Measurements from ENCODE around the gene NCK2. TPM values are rescaled to one million over a fixed set of nuclear protein-coding genes. Genes with fewer than 3 reads are reported as not detected.

Gene NCK2
- total and polyA plus RNA-seq, 10 of the 15 experiments (the other 5 are each of a cell fraction or from before 2014, with no cell fraction given) = 1.2 to 30.9 (median 14.1) TPM

GRCh38 chr2:105859694-105859951, 114.9 kb downstream of the NCK2 start:
- no peaks in the 10 kb centered on the region; the same call in 1 of the 2 replicates for H3K4me1 ChIP-seq (ENCODE audit: control insufficient read depth, insufficient read depth, low read length)

GRCh38 chr2:105860567-105860966, 115.9 kb downstream of the NCK2 start:
- H3K36me3 ChIP-seq (ENCODE audit: control insufficient read depth in 2 of 2, insufficient read depth in 2 of 2, low read length in 1 of 2) = peaks cover 1 to 3% of the 10 kb centered on the region in 2 experiments; a peak in 3 of 4 replicates
- H4K20me1 ChIP-seq (ENCODE audit: control insufficient read depth, insufficient read depth) = no peaks in the 10 kb centered on the region; the same call in 1 of the 2 replicates
- FAIRE-seq = no peak
- ChIA-PET RAD21 (ENCODE audit: unreplicated experiment) (no interaction called here), SMC1A (ENCODE audit: uncharacterized antibody, unreplicated experiment) (no interaction called here), POLR2A (no interaction called here), CTCF (no interaction called here)
- no peak overlapping the region for H3K4me2 ChIP-seq (ENCODE audit: control insufficient read depth, insufficient read depth)
- H3K9ac ChIP-seq (ENCODE audit: control insufficient read depth, insufficient read depth, low read length) = no peak overlapping the region
- H3K9me3 ChIP-seq (replicated peaks; ENCODE audit: control insufficient read depth, insufficient read depth, low read length) = no peaks in the 10 kb centered on the region
- H3K79me2 ChIP-seq (ENCODE audit: control insufficient read depth, insufficient read depth, low read length) = peaks cover 2% of the 10 kb centered on the region
- in situ Hi-C loops (cut with MboI) = no loop called here
- no TSS peak for BruUV-seq (replicated peaks)
- no peak overlapping the region for H3K4me3 ChIP-seq
- H2AFZ ChIP-seq (ENCODE audit: control insufficient read depth, low read depth, low read length) = no peak overlapping the region
- H3K4me1 ChIP-seq (ENCODE audit: control insufficient read depth, insufficient read depth, low read length) = no peaks in the 10 kb centered on the region; the same call in 1 of the 2 replicates
- intact Hi-C loops (cut with micrococcal nuclease; ENCODE audit: unreplicated experiment) = no loop called here
- no peaks in the 10 kb centered on the region for H3K27me3 ChIP-seq (replicated peaks in 1 of 2; ENCODE audit: control insufficient read depth in 2 of 2, insufficient read depth in 2 of 2, low read length in 1 of 2)
- no peak for DNase-seq (ENCODE audit: low read depth, low spot score)
- no peak for ATAC-seq
- WGBS (ENCODE audit: insufficient coverage, insufficient replicate concordance, low lambda C conversion rate, missing lambda C conversion rate) = 97% methylated on average over 10 of the region's 10 CpGs
- no peak overlapping the region for H3K27ac ChIP-seq (ENCODE audit: control insufficient read depth, insufficient read depth)
- TF ChIP-seq NBN (IDR thresholded peaks at IDR 0.05) (no peak), ZSCAN29 (IDR thresholded peaks at IDR 0.05) (no peak), SREBF2 (IDR thresholded peaks at IDR 0.05; ENCODE audit: low read length) (no peak), E2F8 (IDR thresholded peaks at IDR 0.05; ENCODE audit: low read depth, partially characterized antibody) (no peak), RELA (IDR thresholded peaks at IDR 0.05; ENCODE audit: borderline replicate concordance, partially characterized antibody) (no peak), MEF2A (IDR thresholded peaks at IDR 0.05; ENCODE audit: insufficient read depth, low read depth, low read length) (no peak), SUPT20H (IDR thresholded peaks at IDR 0.05; ENCODE audit: borderline replicate concordance, control insufficient read depth, low read depth, low read length) (no peak), TCF7 (IDR thresholded peaks at IDR 0.05; ENCODE audit: borderline replicate concordance) (no peak), SUZ12 (IDR thresholded peaks at IDR 0.05; ENCODE audit: unreplicated experiment) (no peak), MXI1 (IDR thresholded peaks at IDR 0.05; ENCODE audit: low read depth, low read length) (no peak), E2F4 (IDR thresholded peaks at IDR 0.05; ENCODE audit: low read depth, low read length) (no peak)

More at GRCh38 chr2:105859694-105859951, 114.9 kb downstream of the NCK2 start:
- no peak for ATAC-seq
- TF ChIP-seq EP300 (IDR thresholded peaks at IDR 0.05; ENCODE audit: borderline replicate concordance in 1 of 2, control insufficient read depth in 1 of 2, low read depth in 2 of 2, low read length in 2 of 2) (no peak), ZSCAN29 (IDR thresholded peaks at IDR 0.05) (no peak), NRF1 (conservative IDR thresholded peaks at IDR 0.05; ENCODE audit: low read depth, low read length) (no peak), SMAD5 (IDR thresholded peaks at IDR 0.05; ENCODE audit: low read depth) (no peak), TCF3 (IDR thresholded peaks at IDR 0.05; ENCODE audit: borderline replicate concordance, insufficient read depth, low read depth, low read length) (no peak), ZNF384 (IDR thresholded peaks at IDR 0.05; ENCODE audit: borderline replicate concordance, low read depth, low read length) (no peak)
- 93% methylated on average over 2 of the region's 2 CpGs for WGBS (ENCODE audit: insufficient coverage, insufficient replicate concordance, low lambda C conversion rate, missing lambda C conversion rate)
- ChIA-PET CTCF (interaction anchor here (1.5 kb wide), 1 partner anchor 15 kb away, joined by 4 read pairs; no protein-coding TSS in a partner anchor), RAD21 (ENCODE audit: unreplicated experiment) (interaction anchor here (1.0 kb wide), 1 partner anchor 56 kb away, joined by 3 read pairs; no protein-coding TSS in a partner anchor), SMC1A (ENCODE audit: uncharacterized antibody, unreplicated experiment) (interaction anchor here (1.3 to 2.1 kb wide), 2 partner anchors 48 to 112 kb away, joined by 4 to 8 read pairs; no protein-coding TSS in a partner anchor), POLR2A (no interaction called here)
- in situ Hi-C loops (cut with MboI) (no loop called here), intact Hi-C loops (cut with micrococcal nuclease; ENCODE audit: unreplicated experiment) (no loop called here)
- no peak for FAIRE-seq
- no peak for DNase-seq (ENCODE audit: low read depth, low spot score)
- Histone ChIP-seq H4K20me1 (ENCODE audit: control insufficient read depth, insufficient read depth) (no peaks in the 10 kb centered on the region; the same call in 1 of the 2 replicates), H3K9me3 (replicated peaks; ENCODE audit: control insufficient read depth, insufficient read depth, low read length) (no peaks in the 10 kb centered on the region), H3K4me2 (ENCODE audit: control insufficient read depth, insufficient read depth) (no peak overlapping the region), H3K36me3 (ENCODE audit: control insufficient read depth in 2 of 2, insufficient read depth in 2 of 2, low read length in 1 of 2) (peaks cover 1 to 5% of the 10 kb centered on the region in 2 experiments; a peak in 3 of 4 replicates), H3K27ac (ENCODE audit: control insufficient read depth, insufficient read depth) (no peak overlapping the region), H3K27me3 (replicated peaks in 1 of 2; ENCODE audit: control insufficient read depth in 2 of 2, insufficient read depth in 2 of 2, low read length in 1 of 2) (no peaks in the 10 kb centered on the region), H3K79me2 (ENCODE audit: control insufficient read depth, insufficient read depth, low read length) (peaks cover 2% of the 10 kb centered on the region; the same call in 1 of the 2 replicates), H3K4me3 (no peak overlapping the region), H2AFZ (ENCODE audit: control insufficient read depth, low read depth, low read length) (no peak overlapping the region), H3K9ac (ENCODE audit: control insufficient read depth, insufficient read depth, low read length) (no peak overlapping the region)
- BruUV-seq (replicated peaks) = no TSS peak

Data from GM12878 (cell line).